Keratinocyte (primary cell): ENCODE results near the gene KRT1. TPM values are rescaled to one million over a fixed set of nuclear protein-coding genes. Genes with fewer than 3 reads are reported as not detected.

Experiments
- DNase-seq: peaks from one replicate; pipeline ENCODE4 v3.0.0-alpha.2; 2011; ENCODE audit warnings: low read depth, missing footprints, low spot score
- FAIRE-seq: peaks from 2 replicates; lab custom pipeline; 2011; peaks lifted over from hg19 to GRCh38; lab: Jason Lieb, UNC
- H2AFZ ChIP-seq: 2 replicates; pipeline ENCODE4 v1.6.0; 2012; ENCODE audit warnings: low read length, control low read depth, inconsistent platforms; ENCODE audit not compliant: control insufficient read depth
- H3K27ac ChIP-seq: 2 replicates; pipeline ENCODE4 v1.5.1; 2011; ENCODE audit warnings: low read length; ENCODE audit not compliant: control insufficient read depth, insufficient read depth
- H3K27me3 ChIP-seq: 3 replicates; pipeline ENCODE4 v1.6.0; 2011; ENCODE audit warnings: low read length; ENCODE audit not compliant: control insufficient read depth, insufficient read depth; ENCODE audit errors: extremely low read depth
- H3K36me3 ChIP-seq, 2 experiments: 2 replicates in 1 of 2; 3 replicates in 1 of 2; pipeline ENCODE4 v1.5.1; 2011; ENCODE audit warnings: low read length in 2 of 2, mild to moderate bottlenecking in 1 of 2; ENCODE audit not compliant: control insufficient read depth in 2 of 2, insufficient read depth in 2 of 2; ENCODE audit errors: extremely low read depth in 1 of 2
- H3K4me1 ChIP-seq: 3 replicates; pipeline ENCODE4 v1.5.1; 2011; ENCODE audit warnings: low read length; ENCODE audit not compliant: control insufficient read depth, insufficient read depth; ENCODE audit errors: extremely low read depth
- H3K4me2 ChIP-seq: 3 replicates; pipeline ENCODE4 v1.6.0; 2011; ENCODE audit warnings: low read depth, low read length; ENCODE audit not compliant: control insufficient read depth, insufficient read depth; ENCODE audit errors: extremely low read depth
- H3K4me3 ChIP-seq, 3 experiments: fragments of 200-600 bp in 1 of 3; sonication (generic) in 1 of 3; 2 replicates in 2 of 3; 3 replicates in 1 of 3; pipeline ENCODE4 v1.5.1; 2011 to 2016; ENCODE audit warnings: low read length in 3 of 3, mild to moderate bottlenecking in 3 of 3, control low read depth in 2 of 3, inconsistent platforms in 1 of 3, low read depth in 1 of 3, mixed read lengths in 1 of 3, mixed run types in 1 of 3, moderate library complexity in 1 of 3; ENCODE audit not compliant: control insufficient read depth in 2 of 3, insufficient read depth in 2 of 3; ENCODE audit errors: extremely low read depth in 1 of 3
- H3K79me2 ChIP-seq: 2 replicates; pipeline ENCODE4 v1.6.0; 2012; ENCODE audit warnings: low read length; ENCODE audit not compliant: control insufficient read depth, insufficient read depth
- H3K9ac ChIP-seq: 3 replicates; pipeline ENCODE4 v1.6.0; 2011; ENCODE audit warnings: low read length; ENCODE audit not compliant: control insufficient read depth, insufficient read depth; ENCODE audit errors: extremely low read depth
- H3K9me1 ChIP-seq: 3 replicates; pipeline ENCODE4 v1.6.0; 2011; ENCODE audit warnings: low read length; ENCODE audit not compliant: control insufficient read depth, insufficient read depth; ENCODE audit errors: extremely low read depth
- H3K9me3 ChIP-seq: 2 replicates; pipeline ENCODE4 v1.5.1; 2012; ENCODE audit warnings: low read depth, low read length; ENCODE audit not compliant: control insufficient read depth
- H4K20me1 ChIP-seq: 3 replicates; pipeline ENCODE4 v1.6.0; 2011; ENCODE audit warnings: low read length; ENCODE audit not compliant: control insufficient read depth, insufficient read depth; ENCODE audit errors: extremely low read depth
- EZH2 ChIP-seq: IDR thresholded peaks from one replicate; pipeline ENCODE4 v1.6.1; 2012; ENCODE audit warnings: inconsistent platforms, mild to moderate bottlenecking, low read length, moderate library complexity
- dilution Hi-C: fragments of 300-500 bp; cut with MboI; formaldehyde crosslinking; loops from one replicate; pipeline ENCODE4 v1.7.0; 2020; ENCODE audit warnings: low sequenced_read_pairs; ENCODE audit not compliant: extremely low pct_ligation_motif_present
- polyA plus RNA-seq, 5 experiments: library from polyadenylated mRNA; depleted of rRNA in 3 of 5; stranded (reverse) in 3 of 5; stranded (forward) in 1 of 5; unstranded in 1 of 5; fragments of >200 nt; gene quantifications; 1 replicate in 1 of 5; 2 replicates in 3 of 5; 3 replicates in 1 of 5; pipeline versions ENCODE4 v1.2.1 to v1.2.3, GENCODE V29; 2011 to 2012; ENCODE audit warnings: missing spikeins in 2 of 5, low read depth in 1 of 5, low replicate concordance in 1 of 5
- TF ChIP-seq, protein P1 (sequence below), 3 experiments: IDR thresholded peaks in 1 of 3; conservative IDR thresholded peaks in 1 of 3; optimal IDR thresholded peaks in 1 of 3; 2 replicates in 2 of 3; 3 replicates in 1 of 3; pipeline versions ENCODE3 to v1.5.1; 2011; ENCODE audit warnings: low read length in 3 of 3, mild to moderate bottlenecking in 3 of 3, moderate library complexity in 2 of 3, control low read depth in 1 of 3, inconsistent platforms in 1 of 3; ENCODE audit not compliant: insufficient read depth in 2 of 3; ENCODE audit errors: extremely low read depth in 1 of 3

KRT1 gene
- polyA plus RNA-seq, 1 donor (not counting 4 experiments of a cell fraction or from before 2014, with no cell fraction given) = 92.2 TPM

DNA sequence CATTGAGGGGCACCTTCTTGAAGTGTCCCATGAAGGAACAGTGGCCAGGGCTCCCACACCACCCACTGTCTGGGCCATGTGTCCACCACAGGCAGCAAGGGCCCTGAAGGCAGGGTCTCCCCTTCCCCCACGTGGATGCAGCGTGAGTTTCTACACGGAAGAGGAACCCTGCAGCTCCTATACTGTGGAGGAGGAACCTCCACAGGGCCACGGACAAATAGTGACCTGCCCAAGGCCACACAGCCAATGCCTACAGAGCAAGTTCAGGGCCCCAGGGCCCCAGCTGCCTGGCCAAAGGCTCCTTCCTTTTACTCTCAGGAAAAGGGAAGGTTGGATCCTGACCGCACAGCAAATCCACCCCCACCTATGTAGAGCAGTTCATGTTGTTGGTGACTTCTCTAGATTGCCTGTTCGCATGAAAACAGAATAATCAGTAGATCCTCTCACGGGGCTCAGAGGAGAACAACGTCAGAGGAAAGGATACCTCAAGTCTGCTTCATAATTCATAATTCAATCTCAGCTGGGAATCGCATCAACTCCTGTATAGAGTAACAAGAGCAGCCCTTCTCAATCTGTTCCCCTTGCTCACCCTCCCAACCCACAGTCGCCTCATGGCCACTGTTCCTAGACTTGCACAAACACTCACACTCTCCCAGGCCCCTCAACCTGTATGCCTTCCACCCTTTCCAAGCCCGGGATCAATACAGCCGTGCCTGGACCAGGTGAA is 50.8 kb downstream of the KRT1 start:
- no peaks in the 10 kb centered on the region for H3K79me2 ChIP-seq
- dilution Hi-C loops = no loop called here
- H2AFZ ChIP-seq = no peak overlapping the region
- peaks cover 3% of the 10 kb centered on the region for H3K9me1 ChIP-seq
- FAIRE-seq (no peak), DNase-seq (no peak)
- H3K27ac ChIP-seq = no peak overlapping the region
- no peak overlapping the region for H3K4me2 ChIP-seq
- no peaks in the 10 kb centered on the region for H3K9me3 ChIP-seq
- H3K9ac ChIP-seq = no peak overlapping the region
- H3K36me3 ChIP-seq = no peaks in the 10 kb centered on the region
- no peaks in the 10 kb centered on the region for H4K20me1 ChIP-seq
- TF ChIP-seq, protein P1, sequence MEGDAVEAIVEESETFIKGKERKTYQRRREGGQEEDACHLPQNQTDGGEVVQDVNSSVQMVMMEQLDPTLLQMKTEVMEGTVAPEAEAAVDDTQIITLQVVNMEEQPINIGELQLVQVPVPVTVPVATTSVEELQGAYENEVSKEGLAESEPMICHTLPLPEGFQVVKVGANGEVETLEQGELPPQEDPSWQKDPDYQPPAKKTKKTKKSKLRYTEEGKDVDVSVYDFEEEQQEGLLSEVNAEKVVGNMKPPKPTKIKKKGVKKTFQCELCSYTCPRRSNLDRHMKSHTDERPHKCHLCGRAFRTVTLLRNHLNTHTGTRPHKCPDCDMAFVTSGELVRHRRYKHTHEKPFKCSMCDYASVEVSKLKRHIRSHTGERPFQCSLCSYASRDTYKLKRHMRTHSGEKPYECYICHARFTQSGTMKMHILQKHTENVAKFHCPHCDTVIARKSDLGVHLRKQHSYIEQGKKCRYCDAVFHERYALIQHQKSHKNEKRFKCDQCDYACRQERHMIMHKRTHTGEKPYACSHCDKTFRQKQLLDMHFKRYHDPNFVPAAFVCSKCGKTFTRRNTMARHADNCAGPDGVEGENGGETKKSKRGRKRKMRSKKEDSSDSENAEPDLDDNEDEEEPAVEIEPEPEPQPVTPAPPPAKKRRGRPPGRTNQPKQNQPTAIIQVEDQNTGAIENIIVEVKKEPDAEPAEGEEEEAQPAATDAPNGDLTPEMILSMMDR (optimal IDR thresholded peaks at IDR 0.05 in 1 of 3, IDR thresholded peaks at IDR 0.05 in 1 of 3, conservative IDR thresholded peaks at IDR 0.05 in 1 of 3; ENCODE audit: extremely low read depth in 1 of 3, insufficient read depth in 2 of 3, low read length in 3 of 3) = no peak
- H3K4me3 ChIP-seq = no peak overlapping the region
- no peaks in the 10 kb centered on the region for H3K4me1 ChIP-seq
- peaks cover 46% of the 10 kb centered on the region for H3K27me3 ChIP-seq

DNA sequence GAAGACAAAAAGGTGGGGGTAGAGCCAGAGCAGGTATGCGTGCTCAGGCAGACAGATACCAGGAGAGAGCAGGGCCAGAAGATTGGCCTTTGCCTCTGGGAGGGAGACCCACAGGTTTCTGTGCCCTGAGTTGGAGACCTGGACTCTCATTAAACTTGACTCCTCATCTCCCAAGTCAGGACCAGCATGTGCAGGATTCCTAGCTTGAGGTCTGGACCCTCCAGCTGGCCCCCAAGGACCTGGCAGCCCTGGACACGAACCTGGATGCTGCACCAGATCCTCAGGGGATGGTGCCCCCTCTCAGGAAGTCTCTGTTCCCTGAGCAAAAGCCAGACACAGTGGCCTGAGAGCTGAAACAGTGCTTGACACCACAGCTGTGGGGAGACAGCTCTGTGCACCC is 51.4 kb downstream of the KRT1 start:
- Histone ChIP-seq H4K20me1 (no peaks in the 10 kb centered on the region), H3K79me2 (no peaks in the 10 kb centered on the region), H3K27ac (no peak overlapping the region), H3K27me3 (peaks cover 46% of the 10 kb centered on the region), H3K4me3 (no peak overlapping the region), H3K9me3 (no peaks in the 10 kb centered on the region), H3K36me3 (no peaks in the 10 kb centered on the region), H3K9ac (no peak overlapping the region), H3K4me1 (no peaks in the 10 kb centered on the region), H2AFZ (no peak overlapping the region), H3K9me1 (peaks cover 3% of the 10 kb centered on the region), H3K4me2 (no peak overlapping the region)
- DNase-seq (no peak), FAIRE-seq (no peak)
- dilution Hi-C loops = no loop called here
- TF ChIP-seq, protein P1 (optimal IDR thresholded peaks at IDR 0.05 in 1 of 3, IDR thresholded peaks at IDR 0.05 in 1 of 3, conservative IDR thresholded peaks at IDR 0.05 in 1 of 3; ENCODE audit: extremely low read depth in 1 of 3, insufficient read depth in 2 of 3, low read length in 3 of 3) = no peak
- no peak for TF ChIP-seq EZH2
